Mesenchymal stem cell (in vitro differentiated cells and primary cell): ENCODE results near the gene ITCH.

ENCODE experiments used
- DNase-seq: peaks from one replicate; pipeline ENCODE4 v3.0.0-alpha.2; 2013
- H2AFZ ChIP-seq: one replicate; pipeline ENCODE4 v1.6.1; 2013; ENCODE audit warnings: low read depth, mild to moderate bottlenecking, control low read depth, inconsistent platforms, low read length, moderate library complexity
- H2AK5ac ChIP-seq: 2 replicates; pipeline ENCODE4 v1.6.1; 2013; ENCODE audit warnings: low read length, moderate library complexity, mild to moderate bottlenecking, inconsistent platforms; ENCODE audit not compliant: severe bottlenecking
- H2BK120ac ChIP-seq: one replicate; pipeline ENCODE4 v1.6.1; 2013; ENCODE audit warnings: low read depth, mild to moderate bottlenecking, inconsistent platforms, low read length, moderate library complexity
- H2BK12ac ChIP-seq, 2 experiments: one replicate each; pipeline ENCODE4 v1.6.1; 2013; ENCODE audit warnings: inconsistent platforms in 2 of 2, low read length in 2 of 2, mild to moderate bottlenecking in 2 of 2, moderate library complexity in 2 of 2, control low read depth in 1 of 2
- H2BK15ac ChIP-seq: one replicate; pipeline ENCODE4 v1.6.1; 2013; ENCODE audit warnings: mild to moderate bottlenecking, low read depth, inconsistent platforms; ENCODE audit not compliant: poor library complexity, severe bottlenecking
- H2BK5ac ChIP-seq: 2 replicates; pipeline ENCODE4 v1.6.1; 2013; ENCODE audit warnings: low read depth, mild to moderate bottlenecking, low read length, control low read depth, inconsistent platforms; ENCODE audit not compliant: poor library complexity, severe bottlenecking
- H3K14ac ChIP-seq, 2 experiments: one replicate each; pipeline ENCODE4 v1.6.1; 2013; ENCODE audit warnings: inconsistent platforms in 2 of 2, low read length in 2 of 2, control low read depth in 1 of 2, mild to moderate bottlenecking in 1 of 2, moderate library complexity in 1 of 2
- H3K18ac ChIP-seq, 2 experiments: one replicate each; pipeline ENCODE4 v1.6.1; 2013; ENCODE audit warnings: inconsistent platforms in 2 of 2, low read length in 2 of 2, control low read depth in 1 of 2, low read depth in 1 of 2, mild to moderate bottlenecking in 1 of 2
- H3K23ac ChIP-seq, 2 experiments: one replicate each; pipeline ENCODE4 v1.6.1; 2013; ENCODE audit warnings: inconsistent platforms in 2 of 2, low read length in 2 of 2, mild to moderate bottlenecking in 2 of 2, moderate library complexity in 2 of 2, control low read depth in 1 of 2
- H3K27ac ChIP-seq: 2 replicates; pipeline ENCODE4 v1.5.1; 2013; ENCODE audit warnings: mild to moderate bottlenecking, moderate library complexity, low read length, control low read depth, inconsistent platforms; ENCODE audit not compliant: poor library complexity, severe bottlenecking
- H3K27me3 ChIP-seq, 2 experiments: 2 replicates each; pipeline versions ENCODE4 v1.6.1 to v1.7.0; 2013; ENCODE audit warnings: low read length in 2 of 2, mild to moderate bottlenecking in 2 of 2, moderate library complexity in 2 of 2, control low read depth in 1 of 2, inconsistent platforms in 1 of 2; ENCODE audit not compliant: control insufficient read depth in 1 of 2, insufficient read depth in 1 of 2
- H3K36me3 ChIP-seq, 2 experiments: 2 replicates each; pipeline versions ENCODE4 v1.6.1 to v1.7.0; 2013; ENCODE audit warnings: low read length in 2 of 2, control low read depth in 1 of 2, inconsistent platforms in 1 of 2, low read depth in 1 of 2, mild to moderate bottlenecking in 1 of 2; ENCODE audit not compliant: insufficient read depth in 2 of 2, control insufficient read depth in 1 of 2
- H3K4ac ChIP-seq, 2 experiments: one replicate each; pipeline ENCODE4 v1.6.1; 2013; ENCODE audit warnings: inconsistent platforms in 2 of 2, low read length in 2 of 2, mild to moderate bottlenecking in 2 of 2, moderate library complexity in 2 of 2, control low read depth in 1 of 2, low read depth in 1 of 2
- H3K4me1 ChIP-seq: 2 replicates; pipeline ENCODE4 v1.6.1; 2013; ENCODE audit warnings: low read depth, low read length, control low read depth; ENCODE audit not compliant: control insufficient read depth, insufficient read depth
- H3K4me2 ChIP-seq: 2 replicates; pipeline ENCODE4 v1.6.1; 2013; ENCODE audit warnings: low read length, mild to moderate bottlenecking, inconsistent platforms; ENCODE audit not compliant: poor library complexity, severe bottlenecking
- H3K4me3 ChIP-seq, 2 experiments: 2 replicates each; pipeline versions ENCODE4 v1.5.1 to v1.7.0; 2013; ENCODE audit warnings: low read length in 2 of 2, mild to moderate bottlenecking in 2 of 2, control low read depth in 1 of 2, low read depth in 1 of 2; ENCODE audit not compliant: insufficient read depth in 1 of 2
- H3K79me1 ChIP-seq: replicated peaks from 2 replicates; pipeline ENCODE4 v1.6.1; 2013; ENCODE audit warnings: mild to moderate bottlenecking, control low read depth, low read length, inconsistent platforms; ENCODE audit not compliant: poor library complexity, severe bottlenecking
- H3K9ac ChIP-seq: 2 replicates; pipeline ENCODE4 v1.7.0; 2013; ENCODE audit warnings: mild to moderate bottlenecking, low read length, moderate library complexity
- H3K9me3 ChIP-seq: 2 replicates; pipeline ENCODE4 v1.7.0; 2013; ENCODE audit warnings: mild to moderate bottlenecking, low read length; ENCODE audit not compliant: control insufficient read depth
- H4K8ac ChIP-seq: one replicate; pipeline ENCODE4 v1.6.1; 2013; ENCODE audit warnings: inconsistent platforms, mild to moderate bottlenecking, low read length, moderate library complexity
- H4K91ac ChIP-seq: one replicate; pipeline ENCODE4 v1.6.1; 2013; ENCODE audit warnings: mild to moderate bottlenecking, low read length, inconsistent platforms
- WGBS: methylation state at CpG from one replicate; pipeline ENCODE4 v1.1.7; 2013; ENCODE audit warnings: mixed read lengths; 5-methylcytosine and 5-hydroxymethylcytosine counted together

Gene ITCH

DNA sequence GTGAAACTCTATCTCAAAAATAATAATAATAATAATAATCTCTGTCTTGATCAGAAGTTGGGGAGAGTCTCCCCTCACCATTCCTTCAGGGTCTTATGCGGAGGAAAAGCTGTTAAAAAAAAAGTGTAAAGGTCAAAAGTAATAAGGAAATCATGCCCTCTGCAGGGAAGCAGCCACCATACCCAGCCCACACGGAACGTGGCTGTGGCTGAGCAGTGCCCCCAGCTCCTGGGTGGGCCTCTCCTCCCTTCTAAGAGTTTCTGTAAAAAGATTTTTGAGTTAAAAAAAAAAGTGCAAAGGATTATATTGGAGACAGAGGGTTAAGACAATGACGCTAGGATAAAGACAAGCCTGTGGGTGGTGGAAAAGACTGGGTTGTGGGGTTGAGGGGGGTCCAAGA lies 29.3 kb upstream of the ITCH start:
- DNase-seq, result no peak
- no peak overlapping the region for H2BK12ac ChIP-seq
- H3K18ac ChIP-seq, result no peak overlapping the region
- no peaks in the 10 kb centered on the region for H3K79me1 ChIP-seq
- no peaks in the 10 kb centered on the region for H3K27me3 ChIP-seq
- H4K8ac ChIP-seq, result no peak overlapping the region
- no peak overlapping the region for H3K4me2 ChIP-seq
- H3K4me3 ChIP-seq, result no peak overlapping the region
- H3K9me3 ChIP-seq, result no peaks in the 10 kb centered on the region
- no peaks in the 10 kb centered on the region for H3K36me3 ChIP-seq
- no peak overlapping the region for H3K4ac ChIP-seq
- no peak overlapping the region for H3K23ac ChIP-seq
- H3K4me1 ChIP-seq, result peaks cover 2% of the 10 kb centered on the region
- no peak overlapping the region for H2BK15ac ChIP-seq
- no peak overlapping the region for H2AFZ ChIP-seq
- 85% methylated on average over 4 of the region's 4 CpGs for WGBS
- H3K9ac ChIP-seq, result no peak overlapping the region
- H3K27ac ChIP-seq, result no peak overlapping the region
- no peak overlapping the region for H2AK5ac ChIP-seq
- H2BK5ac ChIP-seq, result no peak overlapping the region
- no peak overlapping the region for H3K14ac ChIP-seq
- H4K91ac ChIP-seq, result no peak overlapping the region
- H2BK120ac ChIP-seq, result no peak overlapping the region

DNA sequence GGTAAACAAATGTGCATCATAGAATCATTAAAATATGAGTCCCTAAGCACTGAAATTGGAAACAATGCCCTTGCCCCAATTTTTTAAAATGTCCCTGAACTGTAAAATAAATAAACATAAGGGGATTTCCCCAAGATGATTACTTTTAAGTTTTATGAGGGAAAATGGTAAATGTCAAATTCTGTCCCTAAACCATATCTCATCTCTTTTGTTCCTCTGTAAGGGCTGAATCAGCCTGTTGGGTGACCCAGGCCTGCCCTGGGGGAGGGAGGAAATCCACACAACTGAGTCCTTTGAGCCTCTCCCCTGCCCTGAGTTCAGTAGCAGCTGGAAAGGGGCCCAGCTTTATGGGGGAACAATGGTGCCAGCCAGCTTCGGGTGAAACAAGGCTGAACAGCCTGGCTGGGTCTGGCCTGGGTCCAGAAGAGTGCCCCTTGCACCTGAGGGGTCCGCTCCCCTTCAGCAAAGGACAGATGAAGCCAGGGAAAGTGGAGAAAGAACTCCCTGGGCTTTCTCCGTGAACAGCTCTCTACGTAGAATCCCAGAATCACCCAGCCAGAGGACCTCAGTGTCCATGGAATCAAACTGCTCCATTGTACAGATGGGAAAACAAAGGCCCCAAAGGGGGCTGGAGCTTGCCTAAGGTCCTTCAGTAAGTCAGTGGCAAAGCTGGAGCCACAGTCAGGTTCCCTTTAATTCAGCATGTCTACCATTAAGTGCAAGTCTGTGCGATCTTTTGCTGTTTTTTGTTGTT lies 28.2 kb upstream of the ITCH start:
- H2AK5ac ChIP-seq, result no peak overlapping the region
- no peak overlapping the region for H3K18ac ChIP-seq
- H3K4ac ChIP-seq, result no peak overlapping the region

DNA sequence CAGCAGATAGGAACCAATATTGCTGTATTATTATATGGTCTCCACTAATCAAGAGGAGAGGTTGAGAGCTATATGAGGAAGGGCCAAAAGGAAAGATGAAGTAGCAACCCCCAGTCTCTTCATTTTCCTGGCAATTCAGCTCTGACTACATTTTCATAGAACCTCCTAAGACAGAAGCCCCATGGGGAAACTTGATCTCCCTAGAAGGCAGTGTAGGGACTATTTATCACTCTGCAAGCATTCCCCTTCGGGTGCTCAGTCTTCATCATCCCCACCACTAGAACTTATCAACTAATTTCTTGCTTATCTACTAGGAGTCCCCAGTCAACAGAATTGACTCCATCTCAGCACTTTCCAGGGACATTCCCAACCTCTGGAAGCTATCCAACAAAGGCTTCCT lies 25.5 kb upstream of the ITCH start:
- no peak overlapping the region for H2AK5ac ChIP-seq
- H3K18ac ChIP-seq, result no peak overlapping the region
- H2BK120ac ChIP-seq, result no peak overlapping the region
- no peak overlapping the region for H2BK12ac ChIP-seq
- H4K8ac ChIP-seq, result no peak overlapping the region
- no peak overlapping the region for H3K9ac ChIP-seq
- H3K4me3 ChIP-seq, result no peak overlapping the region
- H2BK5ac ChIP-seq, result no peak overlapping the region
- no peak overlapping the region for H3K14ac ChIP-seq
- H3K4me2 ChIP-seq, result no peak overlapping the region
- H2AFZ ChIP-seq, result no peak overlapping the region
- H3K79me1 ChIP-seq, result no peaks in the 10 kb centered on the region
- peaks cover 7% of the 10 kb centered on the region for H3K4me1 ChIP-seq
- no peaks in the 10 kb centered on the region for H3K27me3 ChIP-seq
- no peak overlapping the region for H2BK15ac ChIP-seq
- 93% methylated on average over 1 of the region's 1 CpG for WGBS
- no peak for DNase-seq
- H4K91ac ChIP-seq, result no peak overlapping the region
- no peak overlapping the region for H3K4ac ChIP-seq
- H3K36me3 ChIP-seq, result no peaks in the 10 kb centered on the region
- H3K23ac ChIP-seq, result no peak overlapping the region
- no peaks in the 10 kb centered on the region for H3K9me3 ChIP-seq
- no peak overlapping the region for H3K27ac ChIP-seq

More for the DNA sequence above, 28.2 kb upstream of the ITCH start:
- Histone ChIP-seq H3K4me2 (no peak overlapping the region), H2BK12ac (no peak overlapping the region), H4K91ac (no peak overlapping the region), H3K36me3 (no peaks in the 10 kb centered on the region), H3K4me1 (peaks cover 3% of the 10 kb centered on the region), H2AFZ (no peak overlapping the region), H3K9me3 (no peaks in the 10 kb centered on the region), H3K23ac (no peak overlapping the region), H3K9ac (no peak overlapping the region), H3K79me1 (no peaks in the 10 kb centered on the region), H3K27ac (no peak overlapping the region), H2BK120ac (no peak overlapping the region), H3K4me3 (no peak overlapping the region), H2BK5ac (no peak overlapping the region), H3K27me3 (no peaks in the 10 kb centered on the region), H3K14ac (no peak overlapping the region), H4K8ac (peak overlapping the region; percentile 57), H2BK15ac (no peak overlapping the region)
- 95% methylated on average over 5 of the region's 5 CpGs for WGBS
- no peak for DNase-seq

DNA sequence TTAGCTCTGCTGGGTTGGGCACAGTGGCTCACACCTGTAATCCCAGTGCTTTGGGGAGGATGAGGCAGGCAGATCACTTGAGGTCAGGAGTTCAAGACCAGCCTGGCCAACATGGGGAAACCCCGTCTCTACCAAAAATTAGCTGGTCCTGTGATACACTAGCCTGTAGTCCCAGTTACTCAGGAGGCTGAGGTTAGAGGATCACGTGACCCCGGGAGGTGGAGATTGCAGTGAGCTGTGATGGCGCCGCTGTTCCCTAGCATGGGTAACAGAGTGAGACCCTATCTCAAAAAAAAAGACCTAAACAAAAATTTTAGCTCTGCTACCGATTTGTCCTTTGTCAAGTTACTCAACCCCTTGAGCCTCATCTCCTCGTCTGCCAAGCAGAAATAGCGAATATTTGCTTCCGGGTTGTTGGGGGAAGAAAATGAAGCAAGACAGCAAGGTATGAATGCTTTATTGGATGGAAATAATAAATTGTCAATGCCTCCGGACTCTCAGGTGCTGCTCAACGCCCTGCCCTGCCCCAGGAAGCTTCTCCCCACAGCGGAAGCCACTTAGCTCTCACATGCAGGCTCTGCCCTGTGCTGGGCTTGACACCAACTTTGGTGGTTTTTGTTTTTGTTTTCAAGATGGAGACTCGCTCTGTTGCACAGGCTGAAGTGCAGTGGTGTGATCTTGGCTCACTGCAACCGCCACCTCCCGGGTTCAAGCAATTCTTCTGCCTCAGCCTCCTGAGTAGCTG lies 24.9 kb upstream of the ITCH start:
- Histone ChIP-seq H4K91ac (no peak overlapping the region), H2BK120ac (no peak overlapping the region), H2BK5ac (no peak overlapping the region), H3K4me1 (peaks cover 7% of the 10 kb centered on the region), H3K4me2 (no peak overlapping the region), H3K18ac (no peak overlapping the region), H3K27me3 (no peaks in the 10 kb centered on the region), H3K36me3 (no peaks in the 10 kb centered on the region), H3K79me1 (no peaks in the 10 kb centered on the region), H2AK5ac (no peak overlapping the region), H2BK12ac (no peak overlapping the region), H3K14ac (no peak overlapping the region), H4K8ac (no peak overlapping the region), H3K4ac (no peak overlapping the region), H3K23ac (no peak overlapping the region), H3K9me3 (no peaks in the 10 kb centered on the region), H2BK15ac (no peak overlapping the region), H3K27ac (no peak overlapping the region), H3K9ac (no peak overlapping the region), H3K4me3 (no peak overlapping the region), H2AFZ (no peak overlapping the region)
- WGBS, result 90% methylated on average over 13 of the region's 15 CpGs
- DNase-seq, result no peak
